ENCODE results near the gene CFAP251. TPM values are rescaled to one million over a fixed set of nuclear protein-coding genes. Genes with fewer than 3 reads are reported as not detected.

CFAP251 gene
- 18.1 and 28.0 TPM in 2 replicates for total RNA-seq

GRCh38 chr12:121917950-121918678 is at the start of gene CFAP251:
CFAP251 (plus strand) TSS chr12:121918592; CDS start chr12:121921306, 2,714 bp downstream.

GRCh38 chr12:121888478-121889273 is 29.7 kb upstream of the CFAP251 start, which contains the start of gene PSMD9:
PSMD9 (plus strand) TSS chr12:121888790; CDS start chr12:121888857, 67 bp downstream.

GRCh38 chr12:122021822-122022392 is 103.5 kb downstream of the CFAP251 start, which contains the start of gene BCL7A:
BCL7A (plus strand) TSS chr12:122021884; CDS start chr12:122022092, 208 bp downstream.

Other genes starting within 250 kb of the CFAP251 start
- gene MORN3, start 248.9 kb upstream of the CFAP251 start, total RNA-seq = 0.50 and 3.4 TPM in 2 replicates
- gene TMEM120B, start 205.8 kb upstream of the CFAP251 start, total RNA-seq = 7.9 and 13.6 TPM in 2 replicates
- gene RHOF, start 124.9 kb upstream of the CFAP251 start, total RNA-seq = 8.0 and 19.1 TPM in 2 replicates
- 2.1 and 9.7 TPM in 2 replicates for gene SETD1B, start 114.6 kb upstream of the CFAP251 start, total RNA-seq
- not detected in 2 replicates for gene HPD, start 59.7 kb upstream of the CFAP251 start, total RNA-seq
- gene PSMD9, start 29.8 kb upstream of the CFAP251 start, total RNA-seq = 47.5 and 112 TPM in 2 replicates
- 19.5 and 29.2 TPM in 2 replicates for gene BCL7A, start 103.3 kb downstream of the CFAP251 start, total RNA-seq
- gene MLXIP, start 160.2 kb downstream of the CFAP251 start, total RNA-seq = 10.3 and 30.9 TPM in 2 replicates